GM21515 (cell line): ENCODE data around the gene LUZP2.

ENCODE experiments used
- ATAC-seq: cut with Tn5 transposase; IDR thresholded peaks from one replicate; pipeline ENCODE4 v1.9.1; 2021; ENCODE audit not compliant: unreplicated experiment

LUZP2 gene

GRCh38 chr11:24560324-24560723, 63.5 kb downstream of the LUZP2 start:
- ATAC-seq = no peak

- ATAC-seq = no peak
Observed at GRCh38 chr11:24567380-24567779, 70.5 kb downstream of the LUZP2 start.

- no peak for ATAC-seq
Observed at GRCh38 chr11:24572376-24572775, 75.5 kb downstream of the LUZP2 start.

- no peak for ATAC-seq
Observed at GRCh38 chr11:24574461-24574860, 77.6 kb downstream of the LUZP2 start.

GRCh38 chr11:24575392-24575791, 78.5 kb downstream of the LUZP2 start:
- no peak for ATAC-seq

- ATAC-seq = no peak
Observed at GRCh38 chr11:24585192-24585591, 88.3 kb downstream of the LUZP2 start.

- ATAC-seq = no peak
Observed at GRCh38 chr11:24587635-24588034, 90.8 kb downstream of the LUZP2 start.

GRCh38 chr11:24588081-24588480, 91.2 kb downstream of the LUZP2 start:
- ATAC-seq = no peak

- no peak for ATAC-seq
Observed at GRCh38 chr11:24589064-24589463, 92.2 kb downstream of the LUZP2 start.

GRCh38 chr11:24591283-24591682, 94.4 kb downstream of the LUZP2 start:
- ATAC-seq = no peak

GRCh38 chr11:24592360-24592759, 95.5 kb downstream of the LUZP2 start:
- no peak for ATAC-seq

- no peak for ATAC-seq
Observed at GRCh38 chr11:24593332-24593731, 96.5 kb downstream of the LUZP2 start.

GRCh38 chr11:24594401-24594800, 97.5 kb downstream of the LUZP2 start:
- no peak for ATAC-seq

- ATAC-seq = no peak
Observed at GRCh38 chr11:24598641-24599040, 101.8 kb downstream of the LUZP2 start.

GRCh38 chr11:24609192-24610119, 112.6 kb downstream of the LUZP2 start:
- ATAC-seq = no peak

GRCh38 chr11:24615451-24616160, 118.8 kb downstream of the LUZP2 start:
- ATAC-seq = no peak

- no peak for ATAC-seq
Observed at GRCh38 chr11:24617856-24618255, 121.0 kb downstream of the LUZP2 start.

GRCh38 chr11:24619900-24620299, 123.0 kb downstream of the LUZP2 start:
- no peak for ATAC-seq

GRCh38 chr11:24622262-24622661, 125.4 kb downstream of the LUZP2 start:
- ATAC-seq = no peak

GRCh38 chr11:24623121-24623520, 126.3 kb downstream of the LUZP2 start:
- ATAC-seq = no peak

GRCh38 chr11:24624432-24624831, 127.6 kb downstream of the LUZP2 start:
- ATAC-seq = no peak

- no peak for ATAC-seq
Observed at GRCh38 chr11:24625975-24626374, 129.1 kb downstream of the LUZP2 start.
